ENCODE measurements around the gene ADAMTS5.

The ADAMTS5 gene

DNA sequence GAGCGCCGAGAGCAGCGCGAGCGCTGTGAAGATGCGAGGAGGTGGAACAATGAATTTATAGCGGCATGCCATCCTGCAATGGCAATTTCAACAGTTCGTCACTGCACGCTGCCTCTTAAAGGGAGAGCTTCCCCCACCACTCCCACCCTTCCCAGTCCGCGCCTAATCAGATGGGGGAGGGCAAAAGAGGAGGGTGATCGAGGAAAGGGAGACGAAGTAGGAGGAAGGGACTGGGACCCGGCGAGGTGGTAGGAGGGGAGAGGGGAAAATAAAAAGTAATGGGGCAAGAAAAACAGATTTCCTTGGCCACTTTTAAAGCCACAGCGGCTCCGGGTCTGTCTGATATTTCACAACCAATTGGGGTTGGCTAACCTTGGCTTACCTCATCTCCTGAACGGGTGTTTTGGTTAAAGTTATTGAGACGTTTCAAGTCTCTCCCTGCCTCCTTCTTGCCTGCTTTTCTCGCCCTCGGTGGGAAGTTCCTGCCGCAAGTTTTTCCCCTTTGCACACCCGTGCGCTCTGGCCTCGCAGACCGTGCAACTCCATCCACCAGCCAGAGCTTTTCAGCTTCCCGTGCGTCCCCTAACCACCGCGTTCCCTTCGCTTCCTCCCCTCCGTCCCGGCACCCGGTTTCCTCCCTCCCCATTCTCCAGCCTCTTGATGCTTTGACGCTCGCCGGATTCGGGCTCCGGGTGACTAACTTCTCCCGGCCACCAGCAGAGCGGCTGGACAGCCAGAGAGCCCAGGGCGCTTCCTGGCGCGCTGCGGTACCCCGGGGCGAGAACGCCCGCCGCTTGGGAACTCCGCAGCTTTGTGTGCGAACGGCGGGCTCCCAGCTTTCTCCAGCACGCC, at the start of gene ADAMTS5:
Gene ADAMTS5 (minus strand): TSS at position 27 of the 852 bp plus-strand sequence. CDS start 697 bp downstream, outside the sequence.
- DNase-seq, result no peak

DNA sequence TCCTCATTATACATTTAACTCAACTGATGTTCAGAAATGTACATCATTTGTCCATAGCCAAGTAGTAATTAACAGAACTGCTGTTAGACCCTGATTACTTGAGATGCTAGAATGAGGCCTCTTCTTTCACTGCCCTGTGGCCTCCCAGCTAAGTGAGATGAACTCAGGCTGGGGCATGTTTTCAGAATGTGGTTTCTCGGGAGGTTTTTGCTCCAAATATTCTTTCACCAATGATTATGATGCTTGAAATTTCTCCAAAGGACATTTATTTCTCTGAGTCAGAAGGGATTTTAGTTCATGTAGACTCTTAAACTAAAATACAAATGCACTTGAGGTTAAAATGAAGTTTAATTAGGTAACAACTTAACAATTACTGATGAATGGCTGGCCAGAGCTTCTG, 34.6 kb upstream of the ADAMTS5 start:
- no peak for DNase-seq

DNA sequence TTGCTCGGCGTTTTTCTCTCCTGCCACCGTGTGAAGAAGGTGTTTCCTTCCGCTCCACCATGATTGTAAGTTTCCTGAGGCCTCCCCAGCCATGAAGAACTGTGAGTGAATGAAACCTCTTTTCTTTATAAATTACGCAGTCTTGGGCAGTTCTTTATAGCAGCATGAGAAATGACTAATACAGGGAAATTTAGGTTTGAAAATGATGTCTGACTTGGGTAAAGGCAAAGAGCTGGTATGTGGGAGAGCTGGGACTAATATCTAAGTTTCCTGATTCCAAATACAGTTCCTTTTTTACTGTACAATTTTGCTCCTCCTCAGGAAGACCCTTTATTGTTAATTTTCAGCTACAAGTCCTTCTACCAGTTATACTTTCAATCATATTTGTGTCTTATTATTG, 16.7 kb upstream of the ADAMTS5 start:
- no peak for DNase-seq

DNA sequence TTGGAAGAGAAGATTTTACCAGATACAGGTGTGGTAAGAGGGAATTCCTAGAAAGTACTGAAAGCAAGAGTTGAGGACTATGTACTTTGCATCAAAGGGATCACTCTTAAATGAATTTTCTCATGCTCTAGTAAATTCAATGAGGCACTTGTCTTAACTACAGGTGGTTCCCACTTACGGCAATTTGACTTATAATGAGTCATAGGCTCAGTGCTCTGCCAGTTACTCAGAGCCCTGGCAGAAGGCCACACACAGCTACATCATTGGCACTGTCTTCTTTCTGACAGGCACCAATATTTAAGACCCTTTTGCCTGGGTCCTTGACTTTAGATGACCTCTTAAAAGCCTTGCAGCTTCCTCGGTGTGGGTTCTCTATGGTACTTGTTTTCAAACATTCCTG, 15.9 kb upstream of the ADAMTS5 start:
- DNase-seq, result no peak

DNA sequence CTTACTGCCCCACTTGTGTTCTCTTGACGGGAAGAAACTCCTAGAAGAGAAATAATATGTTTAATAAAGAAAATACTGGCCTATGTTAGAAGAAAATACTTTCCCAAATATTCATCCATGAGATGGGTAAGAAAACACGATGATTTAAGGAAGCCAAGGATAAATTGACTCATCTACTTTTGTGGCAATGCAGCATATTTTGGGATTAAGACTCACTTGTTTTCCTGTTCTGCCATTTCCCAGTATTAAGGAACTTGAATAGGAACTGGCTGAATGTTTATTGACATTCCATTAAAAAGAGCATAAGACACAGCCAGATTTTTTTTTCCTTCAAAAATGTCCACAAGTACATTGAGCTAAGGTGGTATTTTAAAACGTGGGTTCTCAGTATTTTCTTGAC, 10.9 kb upstream of the ADAMTS5 start:
- no peak for DNase-seq

DNA sequence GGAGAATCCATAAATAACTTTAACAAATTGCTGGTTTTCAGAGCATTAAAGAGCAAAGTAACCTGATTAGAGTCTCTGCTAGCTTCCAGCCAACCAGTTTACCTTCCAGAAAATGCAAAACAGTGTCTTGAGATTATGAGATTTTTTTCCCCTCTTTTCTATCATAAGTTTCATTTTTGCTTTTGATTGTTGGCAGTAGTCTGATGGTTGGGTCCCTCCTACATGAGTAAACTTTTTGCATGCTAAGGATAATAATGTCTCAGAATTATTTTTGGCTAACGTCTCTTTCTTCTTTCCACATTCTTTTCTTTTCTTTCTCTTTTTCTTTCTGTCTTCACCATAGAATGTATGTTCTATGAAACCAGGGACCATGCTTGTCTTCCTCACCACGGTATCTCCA, 6.3 kb upstream of the ADAMTS5 start:
- no peak for DNase-seq

DNA sequence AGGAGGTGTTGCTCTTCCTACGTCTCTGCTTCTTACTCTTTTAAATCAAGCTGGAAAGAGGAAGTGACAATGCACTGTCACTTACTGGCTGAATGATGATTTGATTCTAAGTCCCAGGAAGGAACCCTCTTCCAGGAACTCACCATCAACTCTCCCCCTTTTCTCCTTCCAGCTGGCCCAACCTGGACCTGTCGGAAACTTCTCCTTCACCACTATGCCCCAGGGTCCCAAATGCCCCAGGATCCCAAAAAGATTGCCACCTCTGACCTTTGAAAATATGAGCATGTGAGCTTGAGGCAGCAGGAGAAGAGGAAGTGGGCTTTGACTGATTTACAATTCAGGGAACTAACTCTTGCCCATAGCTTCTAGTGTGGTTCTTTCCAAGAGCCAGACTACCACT, 5.3 kb upstream of the ADAMTS5 start:
- DNase-seq, result no peak

DNA sequence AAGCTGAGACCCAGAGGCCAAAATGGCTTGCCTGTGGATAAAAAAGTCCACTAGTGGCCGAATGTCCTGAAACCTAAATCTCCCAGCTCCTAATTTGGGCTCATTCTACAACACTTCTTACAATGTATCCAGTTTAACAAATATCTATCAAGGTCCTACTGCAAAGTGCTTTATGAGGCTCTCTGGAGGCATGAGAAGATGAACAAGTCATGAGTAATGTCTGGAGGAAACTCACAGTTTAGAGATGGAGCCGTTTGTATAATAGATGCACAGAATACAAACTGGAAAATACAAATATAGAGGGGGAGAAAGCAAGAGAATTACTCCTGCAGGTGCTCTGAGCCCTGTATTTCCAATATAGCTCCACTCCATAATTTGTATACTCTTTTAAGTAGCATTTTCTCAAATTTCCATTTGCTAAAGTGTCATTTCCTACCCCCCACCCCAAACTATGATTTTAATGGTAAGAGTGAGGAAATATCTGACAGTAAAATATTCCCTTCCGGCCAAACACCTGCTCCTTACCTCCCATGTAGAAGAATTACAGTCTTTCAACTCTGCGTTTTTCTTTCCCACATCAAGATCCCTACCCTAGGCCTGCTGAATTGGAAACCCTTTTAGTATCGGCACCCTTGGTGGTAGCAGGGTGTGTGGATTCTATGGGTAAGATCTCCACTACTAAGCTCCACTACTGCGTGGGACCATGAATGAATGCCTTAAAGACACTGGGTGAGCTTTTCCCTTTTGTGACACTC, 3.3 kb upstream of the ADAMTS5 start:
- DNase-seq, result no peak

DNA sequence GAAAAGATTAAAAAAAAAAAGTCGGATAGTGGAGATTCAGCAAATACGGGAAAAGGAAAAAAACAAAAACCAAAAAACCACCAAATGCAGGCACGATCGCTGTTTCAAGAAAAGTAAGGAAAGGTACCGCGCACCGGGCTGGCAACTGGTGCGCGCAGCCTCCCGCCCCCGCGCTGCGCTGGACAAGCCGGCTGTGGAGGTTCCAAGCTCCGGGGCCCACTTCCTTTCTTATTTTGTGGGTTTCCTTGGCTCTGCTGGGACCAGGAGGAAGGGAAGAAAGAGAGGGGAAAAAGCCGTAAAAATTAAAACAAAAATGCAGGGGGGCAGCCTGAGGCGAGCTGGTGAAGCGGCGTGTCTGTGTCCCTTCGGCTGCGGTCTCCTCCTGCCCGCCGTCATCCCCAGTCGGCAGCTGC, 233 bp downstream of the ADAMTS5 start:
- DNase-seq, result no peak

DNA sequence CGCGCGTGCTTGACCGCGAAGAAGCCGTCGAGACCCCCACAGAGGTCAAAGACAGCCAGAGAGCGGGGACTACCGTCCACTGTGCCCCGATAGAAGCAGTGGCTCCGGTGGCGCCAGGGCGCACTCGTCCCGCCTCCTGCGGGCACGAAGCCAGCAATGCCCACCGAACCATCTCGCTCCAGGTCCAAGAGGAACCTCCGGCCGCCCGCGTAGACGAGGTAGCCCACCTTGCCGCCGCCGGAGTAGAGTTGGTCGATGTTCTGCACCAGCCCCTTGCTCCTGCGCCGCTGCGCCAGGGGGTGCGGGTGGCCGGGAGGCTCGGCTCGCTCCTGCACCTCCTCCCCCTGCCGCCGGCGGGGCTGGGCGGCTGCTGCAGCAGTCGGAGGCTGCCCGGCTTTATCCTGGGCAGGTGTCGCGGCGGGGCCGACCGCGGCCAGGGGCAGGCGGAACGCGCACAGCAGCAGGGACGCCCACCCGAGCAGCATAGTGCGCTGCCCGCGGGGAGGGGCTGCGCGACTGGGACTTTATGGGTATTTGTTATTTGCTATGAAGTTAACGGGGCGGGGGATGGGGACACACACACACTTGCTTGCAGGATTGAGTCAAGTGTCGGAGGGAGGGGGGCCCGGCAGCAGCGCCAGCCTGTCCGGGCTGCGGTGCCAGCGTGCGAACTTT, 844 bp downstream of the ADAMTS5 start:
- no peak for DNase-seq

DNA sequence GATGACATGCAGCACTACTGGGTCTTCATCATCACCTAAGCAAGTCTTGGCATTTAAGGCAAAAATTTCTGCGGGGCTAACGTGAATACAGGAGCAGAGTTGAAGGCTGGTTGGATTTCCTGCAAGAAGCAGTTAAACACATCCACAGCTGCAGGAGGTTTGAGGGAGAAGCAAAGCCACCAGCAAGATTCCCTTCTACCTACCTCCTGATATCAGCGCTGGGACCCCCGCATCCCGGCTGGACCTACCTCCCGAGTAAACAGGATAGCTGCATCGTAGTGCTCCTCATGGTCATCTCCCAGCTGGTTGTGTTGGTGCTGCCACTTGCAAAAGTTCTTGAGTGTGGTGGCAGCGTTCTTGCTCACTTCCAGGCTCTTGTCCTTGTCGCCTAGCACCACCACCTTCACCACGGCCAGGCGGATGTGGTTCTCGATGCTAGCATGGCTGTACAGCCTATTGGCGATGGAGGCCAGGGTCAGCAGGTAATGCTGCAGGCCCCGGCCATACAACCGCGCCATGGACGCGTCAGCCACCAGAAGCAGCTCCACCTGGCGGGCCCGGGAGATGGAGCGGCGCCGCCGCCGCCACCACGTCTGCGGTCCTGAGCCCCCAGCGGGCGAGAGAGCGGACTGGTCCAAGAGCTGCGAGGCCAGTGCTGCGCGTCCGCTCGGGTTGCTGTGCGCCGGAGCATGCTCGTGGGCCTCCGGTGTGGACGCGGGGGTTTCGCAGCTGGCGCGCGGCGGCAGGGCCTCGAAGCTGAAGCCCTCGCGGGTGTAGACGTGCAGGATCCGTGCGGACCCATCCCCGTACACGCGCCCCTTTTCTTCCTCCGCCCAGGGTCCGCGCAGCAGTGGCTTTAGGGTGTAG, 1.6 kb downstream of the ADAMTS5 start:
- DNase-seq, result no peak

DNA sequence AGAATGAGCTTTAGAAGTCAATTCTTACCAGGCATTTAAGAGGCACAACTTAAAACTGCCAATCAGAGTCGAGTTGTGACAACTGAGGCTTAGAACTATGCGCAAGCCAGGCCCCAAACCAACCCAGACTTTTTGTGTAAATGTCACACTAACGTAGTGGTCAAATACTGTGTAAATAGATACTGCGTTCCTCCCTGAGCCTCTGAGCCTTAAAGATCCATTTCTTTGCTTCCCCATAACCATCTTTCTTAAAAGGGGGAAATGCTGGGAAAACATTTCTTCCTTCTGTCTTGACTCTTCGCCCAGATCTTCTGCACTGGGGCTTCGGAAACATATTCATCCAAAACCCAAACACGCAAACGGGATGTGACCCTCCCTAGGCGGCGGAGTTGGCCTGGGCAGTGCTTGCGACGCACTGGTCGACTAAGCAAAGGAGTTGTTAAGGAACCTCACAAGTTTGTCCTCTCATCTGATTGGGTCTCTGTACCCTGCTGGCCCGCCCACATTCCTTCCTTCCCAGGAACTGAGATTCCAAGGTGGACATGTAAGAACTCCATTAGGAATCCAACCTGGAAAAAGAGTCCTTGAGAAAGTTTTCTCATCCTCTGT, 2.6 kb downstream of the ADAMTS5 start:
- DNase-seq, result no peak

DNA sequence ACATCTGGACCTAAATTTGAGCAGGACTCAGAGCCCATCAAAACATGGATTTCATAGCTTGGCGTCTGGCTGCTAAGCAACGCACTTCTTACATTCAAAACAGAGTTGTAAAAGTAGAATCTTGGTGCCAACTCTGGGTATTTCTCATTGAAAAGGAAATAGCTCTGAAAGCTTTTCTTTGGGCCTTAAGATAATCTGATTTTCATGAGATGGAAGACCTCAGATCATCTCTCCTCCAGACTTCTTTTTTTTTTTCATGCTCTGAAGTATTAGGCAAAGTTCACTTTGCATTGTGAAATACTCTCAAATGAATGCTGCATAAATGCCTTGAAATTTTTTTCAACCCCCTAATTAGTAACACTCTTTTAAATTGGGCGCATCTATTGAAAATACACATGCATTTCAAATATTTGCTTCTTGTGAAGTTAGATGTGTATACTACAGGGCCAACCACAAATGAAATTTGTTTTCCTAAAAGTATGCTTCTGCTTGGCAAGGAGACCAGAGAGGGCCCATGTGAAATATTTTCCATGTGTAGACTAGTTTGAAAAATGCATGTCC, 4.2 kb downstream of the ADAMTS5 start:
- no peak for DNase-seq

DNA sequence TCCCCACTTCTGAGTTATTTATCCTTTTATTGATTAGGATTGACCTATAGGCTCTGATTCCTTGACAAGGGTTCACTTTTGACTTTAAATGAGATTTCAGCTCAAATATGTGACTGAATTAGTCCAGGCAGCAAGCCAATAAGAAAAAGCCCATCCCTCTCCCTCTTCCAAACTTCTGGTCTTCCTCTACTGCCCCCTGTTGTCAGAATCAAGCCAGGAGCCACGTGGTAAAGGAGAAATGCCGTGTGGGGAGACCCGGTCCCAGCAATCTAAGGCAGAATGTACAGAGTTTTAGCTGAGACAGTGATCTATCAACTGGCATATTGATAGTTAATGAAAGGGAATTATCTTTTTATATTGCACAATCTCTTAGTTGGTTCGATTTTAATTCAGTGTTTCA, 5.2 kb downstream of the ADAMTS5 start:
- DNase-seq, result no peak

DNA sequence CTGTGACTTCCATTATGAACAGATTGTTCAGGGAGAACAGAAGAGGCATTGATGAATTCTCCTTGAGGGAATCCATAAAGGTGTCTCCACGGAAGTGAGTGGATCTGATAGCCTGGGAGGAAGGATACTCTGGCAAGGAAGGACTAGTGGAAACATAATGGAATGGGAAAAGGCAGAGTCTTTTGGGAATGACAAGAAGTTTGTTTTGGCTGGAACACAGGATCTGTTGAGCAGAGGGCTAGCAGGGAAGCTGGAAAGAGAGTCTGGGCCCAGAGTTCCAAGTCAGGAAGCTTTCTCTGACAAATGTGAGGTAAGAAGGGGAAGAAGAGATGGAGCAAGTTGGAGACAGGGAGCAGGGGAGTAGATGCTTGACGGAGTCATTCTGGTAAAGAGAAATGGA, 8.1 kb downstream of the ADAMTS5 start:
- no peak for DNase-seq

DNA sequence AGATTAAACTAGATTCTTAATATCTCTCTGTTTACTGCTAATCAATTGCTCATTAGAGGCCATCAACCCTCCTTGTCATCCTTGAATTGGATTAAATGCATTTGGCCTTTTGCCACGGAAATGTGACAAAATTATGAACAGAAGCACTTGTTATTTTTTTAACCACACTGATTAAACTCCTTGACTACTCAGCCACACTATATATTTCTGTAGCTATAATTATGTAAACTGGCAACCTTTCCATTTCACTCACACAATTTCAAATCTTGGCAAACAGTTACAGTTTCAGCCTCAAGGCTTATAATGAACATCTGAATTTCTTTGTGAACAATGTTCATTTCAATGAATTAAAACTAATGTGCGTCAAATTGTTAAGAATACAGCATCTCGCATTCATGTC, 10.1 kb downstream of the ADAMTS5 start:
- no peak for DNase-seq

DNA sequence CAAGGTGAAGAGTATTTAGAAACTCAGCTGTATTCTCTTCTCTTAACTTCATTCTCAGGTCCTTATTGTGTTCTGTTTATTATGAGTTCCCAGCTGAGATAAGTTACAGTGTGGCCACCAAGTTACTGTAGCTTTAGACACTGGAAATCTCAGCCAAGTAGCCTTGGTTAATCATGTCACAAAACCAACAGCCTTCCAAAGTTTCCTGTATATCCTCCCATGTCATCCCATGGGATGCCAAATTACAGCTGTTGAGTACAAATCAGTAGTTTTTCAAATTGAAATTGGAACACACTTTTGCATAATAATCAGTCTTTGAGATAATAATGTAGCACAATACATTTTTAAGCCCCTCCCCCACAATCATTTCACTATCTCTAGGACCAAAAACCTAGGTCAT, 10.7 kb downstream of the ADAMTS5 start:
- no peak for DNase-seq

DNA sequence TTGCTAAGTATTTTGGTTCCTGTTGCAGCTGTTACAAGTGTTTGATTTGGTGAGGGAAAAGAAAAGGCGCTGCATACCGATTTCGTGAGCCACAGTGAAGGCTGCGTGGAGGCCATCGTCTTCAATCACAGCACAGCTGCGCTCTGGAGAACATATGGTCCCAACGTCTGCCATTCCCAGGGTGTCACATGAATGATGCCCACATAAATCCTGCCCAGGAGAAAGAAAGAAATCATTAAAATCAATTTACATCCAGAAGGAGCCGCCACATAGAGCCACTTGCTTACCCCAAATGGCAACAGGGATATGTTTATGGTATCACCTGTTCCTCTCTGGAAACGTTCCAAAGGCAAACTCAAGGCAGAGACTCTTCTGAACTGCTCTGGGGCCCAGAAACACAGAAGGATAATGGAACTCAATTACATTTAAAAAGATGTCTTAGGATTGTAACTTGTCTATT, 12.2 kb downstream of the ADAMTS5 start:
- no peak for DNase-seq

DNA sequence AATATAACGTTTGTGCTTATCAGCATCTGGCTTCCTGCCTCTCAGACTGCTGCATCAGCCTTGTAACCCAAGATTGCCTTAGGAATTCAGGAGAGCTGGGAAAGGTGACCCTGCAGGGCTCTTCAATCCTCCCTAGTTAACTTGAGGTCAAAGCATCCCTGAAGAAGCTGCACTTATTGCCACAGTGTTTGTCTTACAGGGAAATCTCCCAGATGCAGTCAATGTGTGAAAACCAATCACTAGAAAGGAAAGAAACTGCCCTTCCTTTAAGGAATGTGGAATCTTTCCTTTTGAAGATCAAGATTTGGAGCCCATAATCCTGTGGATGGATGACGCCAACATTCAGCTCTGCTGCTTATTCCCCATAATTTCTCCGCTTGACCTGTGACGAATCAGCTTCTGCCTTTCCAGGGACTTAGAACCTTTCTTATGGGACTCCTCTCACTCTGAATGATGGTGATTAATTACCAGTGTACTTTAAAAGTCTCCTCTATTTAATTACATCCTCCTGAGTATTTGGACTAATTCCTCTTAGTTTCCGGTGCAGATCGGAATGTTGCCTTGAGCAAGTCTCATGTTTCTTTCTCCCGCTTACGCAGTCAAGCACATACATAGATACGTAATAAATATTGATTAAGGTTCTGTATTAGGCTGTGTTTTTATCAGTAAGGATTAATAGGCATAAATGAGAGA, 14.4 kb downstream of the ADAMTS5 start:
- DNase-seq, result no peak

DNA sequence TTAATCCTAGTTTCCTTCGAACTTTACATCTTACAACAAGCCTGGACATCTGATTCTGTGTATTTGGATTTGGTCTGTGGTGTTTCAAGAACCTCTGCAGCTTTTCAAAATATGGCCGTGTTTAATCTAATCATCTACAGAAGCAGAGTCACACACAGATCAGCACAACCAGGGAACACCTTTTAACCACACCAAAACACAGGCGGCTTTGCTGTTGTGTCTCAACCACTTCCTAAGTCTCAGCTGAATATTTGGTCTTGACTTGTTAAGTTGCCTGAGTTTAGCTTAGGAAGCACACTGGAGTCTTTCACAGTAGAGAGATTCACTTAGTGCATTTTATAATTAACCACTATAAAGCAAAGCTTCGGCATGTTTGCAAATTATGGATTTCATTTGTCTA, 17.1 kb downstream of the ADAMTS5 start:
- DNase-seq, result no peak

DNA sequence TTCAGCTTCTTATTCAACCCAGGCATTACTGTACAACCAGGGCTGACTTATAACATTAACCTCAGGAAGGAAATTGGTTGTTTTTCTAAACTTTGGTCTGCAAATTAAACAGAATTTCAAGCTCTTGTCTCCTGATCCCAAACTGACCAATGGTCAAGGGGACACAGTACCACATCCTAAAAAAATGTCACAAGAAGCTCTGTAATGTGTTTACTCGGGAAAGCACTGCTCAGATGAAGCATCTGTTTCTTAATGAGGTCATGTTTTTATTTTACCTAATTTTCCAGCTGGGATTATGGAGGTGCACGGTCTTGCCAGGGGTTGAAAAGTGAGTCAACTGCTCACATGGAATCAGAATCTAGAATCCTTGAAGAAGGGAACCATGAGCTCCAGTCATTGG, 18.7 kb downstream of the ADAMTS5 start:
- no peak for DNase-seq

Measured in activated T-cell treated with anti-CD3 and anti-CD28 coated beads, Interleukin-2, amount 50 U/mL, for 1 hour (primary cell).